NCI-H510A treated with DMSO at 0.1 percent for 48 hours (cell line): ENCODE measurements around the gene METAP2.
"Not testable (repeated sequence)": the region's sequence is repeated elsewhere in the genome, so short reads cannot be mapped to it uniquely, and the experiment has no call there.

ENCODE experiments used
- DNase-seq: peaks from one replicate; lab custom pipeline; 2025; lab: John Stamatoyannopoulos, UW

METAP2 gene

GRCh38 chr12:95463050-95463449 lies 10.9 kb upstream of the METAP2 start:
- no peak for DNase-seq

- DNase-seq, result not testable (repeated sequence)
Observed at GRCh38 chr12:95463776-95464175, 10.2 kb upstream of the METAP2 start.

- no peak for DNase-seq
Observed at GRCh38 chr12:95465275-95465674, 8.7 kb upstream of the METAP2 start.

GRCh38 chr12:95470300-95470699 lies 3.7 kb upstream of the METAP2 start:
- no peak for DNase-seq

GRCh38 chr12:95473231-95473883 lies 595 bp upstream of the METAP2 start:
- peak; percentile 70 for DNase-seq

DNA sequence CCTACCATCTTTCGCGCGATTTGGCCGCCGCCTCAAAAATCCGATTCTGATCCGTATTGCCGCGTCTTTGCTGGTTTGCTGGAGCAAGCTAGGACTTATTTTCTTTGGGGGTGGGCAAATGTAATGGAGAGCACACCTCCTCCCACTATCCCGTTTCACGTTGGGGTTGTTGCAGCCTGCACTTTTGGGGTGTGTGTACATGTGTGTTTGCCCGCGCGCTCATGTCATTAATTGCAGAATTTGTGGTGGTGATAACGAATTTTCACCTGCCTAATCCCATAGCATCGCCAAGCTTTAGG lies 657 bp downstream of the METAP2 start:
- no peak for DNase-seq

DNA sequence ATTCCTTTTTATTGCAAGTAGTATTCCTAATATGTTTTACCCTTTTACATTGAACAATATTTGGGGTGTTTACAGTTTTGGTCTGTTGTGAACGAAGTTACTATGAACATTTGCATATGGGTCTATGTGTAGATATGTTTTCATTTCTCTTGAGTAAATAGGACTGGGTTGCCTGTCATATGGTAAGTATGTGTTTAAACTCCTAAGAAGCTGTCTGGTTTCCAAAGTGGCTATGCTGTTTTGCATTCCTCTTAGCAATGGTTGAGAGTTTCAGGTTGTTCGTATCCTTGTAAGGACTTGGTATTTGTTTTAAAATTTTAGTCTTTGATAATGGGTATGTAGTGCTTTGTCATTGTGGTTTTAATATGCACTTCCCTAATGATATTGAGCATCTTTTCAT lies 6.3 kb downstream of the METAP2 start:
- DNase-seq, result no peak

DNA sequence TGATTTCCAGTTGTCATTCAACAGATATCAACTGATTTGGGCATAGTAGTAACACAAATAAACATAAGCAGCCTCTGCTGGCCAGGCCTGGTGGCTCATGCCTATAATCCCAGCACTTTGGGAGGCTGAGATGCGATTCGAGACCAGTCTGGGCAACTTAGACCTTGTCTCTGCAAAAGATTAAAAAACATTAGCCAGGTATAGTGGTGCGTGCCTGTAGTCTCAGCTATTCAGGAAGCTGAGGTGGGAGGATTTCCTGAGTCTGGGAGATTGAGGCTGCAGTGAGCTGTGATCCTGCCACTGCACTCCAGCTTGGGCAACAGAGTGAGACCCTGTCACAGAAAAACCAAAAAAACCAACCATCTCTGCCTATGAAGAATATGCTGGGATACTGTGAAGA lies 7.1 kb downstream of the METAP2 start:
- DNase-seq, result no peak

DNA sequence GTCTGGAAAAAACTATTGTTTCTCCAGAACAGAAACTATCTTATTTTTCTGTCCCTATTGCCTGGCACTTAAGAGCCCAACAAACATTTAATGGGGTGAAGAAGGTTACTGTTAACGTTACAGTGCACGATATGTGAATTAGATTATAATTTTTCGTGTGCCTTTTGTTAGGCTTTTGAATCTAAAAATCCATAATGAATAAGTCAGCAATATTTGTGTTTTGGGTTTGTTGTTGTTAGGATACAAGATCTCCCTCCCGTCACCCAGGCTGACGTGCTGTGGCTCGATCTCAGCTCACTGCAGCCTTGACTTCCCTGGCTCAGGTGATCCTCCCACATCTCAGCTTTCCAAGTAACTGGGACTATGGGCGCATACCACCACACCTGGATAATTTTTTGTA lies 7.9 kb downstream of the METAP2 start:
- no peak for DNase-seq

- DNase-seq, result not testable (repeated sequence)
Observed at GRCh38 chr12:95482564-95482963, 8.6 kb downstream of the METAP2 start.

DNA sequence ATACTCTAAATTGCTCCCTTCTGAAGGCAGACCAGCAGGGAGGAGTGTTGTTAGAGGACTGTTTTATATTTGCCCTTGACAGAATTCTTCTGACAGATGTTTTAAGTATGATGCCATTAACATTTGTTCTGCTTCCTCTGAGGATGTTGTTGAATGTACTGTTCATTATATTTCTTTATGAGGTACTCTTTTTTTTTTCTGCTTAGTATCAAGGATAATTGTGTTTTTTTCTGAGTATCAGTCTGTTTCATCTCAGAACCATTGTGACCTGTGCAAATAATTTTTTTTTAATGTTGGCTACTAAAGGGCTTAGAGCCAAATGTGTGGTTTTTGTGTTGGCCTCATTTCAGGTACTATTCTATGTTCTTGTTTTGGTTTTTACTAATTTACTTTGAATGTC lies 10.6 kb downstream of the METAP2 start:
- DNase-seq, result no peak

DNA sequence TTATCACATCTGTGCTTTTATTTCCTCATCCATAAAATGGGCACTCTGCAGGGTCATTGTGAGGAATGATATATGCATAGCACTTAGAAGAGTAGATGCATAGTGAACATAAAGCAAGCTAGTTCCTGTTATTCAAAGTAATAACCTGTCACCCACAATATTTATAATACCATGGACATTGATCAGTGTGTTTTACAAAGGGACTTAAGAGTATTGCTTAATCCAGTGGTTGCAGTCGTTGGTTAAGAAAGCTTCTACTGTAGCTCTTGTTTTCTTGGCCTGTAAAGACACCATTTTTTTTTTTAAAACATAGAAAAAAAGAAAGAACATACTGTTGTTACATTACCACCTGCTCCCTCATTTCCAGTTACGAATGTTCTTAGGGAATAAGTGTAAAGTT lies 13.1 kb downstream of the METAP2 start:
- DNase-seq, result no peak

GRCh38 chr12:95492462-95492861 lies 18.5 kb downstream of the METAP2 start:
- DNase-seq, result no peak

DNA sequence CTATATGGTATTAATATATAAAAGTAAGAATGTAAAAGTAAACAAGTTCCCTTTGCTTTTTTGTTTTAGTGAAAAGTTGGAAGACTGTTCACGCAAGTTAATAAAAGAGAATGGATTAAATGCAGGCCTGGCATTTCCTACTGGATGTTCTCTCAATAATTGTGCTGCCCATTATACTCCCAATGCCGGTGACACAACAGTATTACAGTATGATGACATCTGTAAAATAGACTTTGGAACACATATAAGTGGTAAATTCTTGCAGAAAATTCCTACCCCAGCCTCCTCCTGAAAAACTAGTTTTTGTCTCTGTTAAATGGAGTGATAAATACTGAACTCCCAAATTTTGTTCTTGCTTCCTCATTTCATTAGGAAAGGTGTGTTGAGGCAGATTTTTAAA lies 20.9 kb downstream of the METAP2 start:
- DNase-seq, result no peak

GRCh38 chr12:95495433-95495832 lies 21.5 kb downstream of the METAP2 start:
- DNase-seq, result no peak

DNA sequence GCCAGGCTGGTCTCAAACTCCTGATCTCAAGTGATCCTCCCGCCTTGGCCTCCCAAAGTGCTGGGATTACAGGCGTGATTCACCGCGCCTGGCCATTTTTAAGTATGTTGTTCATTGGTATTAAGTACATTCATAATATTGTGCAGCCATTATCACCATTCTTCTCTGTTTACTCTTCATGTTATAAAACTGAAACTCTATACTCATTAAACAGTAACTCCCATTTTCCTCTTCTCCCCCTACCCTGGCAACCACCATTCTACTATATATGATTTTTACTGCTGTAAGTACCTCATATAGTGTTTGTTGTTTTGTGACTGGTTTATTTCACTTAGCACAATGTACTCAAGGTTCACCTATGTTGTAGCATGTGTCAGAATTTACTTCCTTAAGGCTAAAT lies 23.1 kb downstream of the METAP2 start:
- peak; percentile 91 for DNase-seq

- DNase-seq, result no peak
Observed at GRCh38 chr12:95498968-95499367, 25.0 kb downstream of the METAP2 start.

DNA sequence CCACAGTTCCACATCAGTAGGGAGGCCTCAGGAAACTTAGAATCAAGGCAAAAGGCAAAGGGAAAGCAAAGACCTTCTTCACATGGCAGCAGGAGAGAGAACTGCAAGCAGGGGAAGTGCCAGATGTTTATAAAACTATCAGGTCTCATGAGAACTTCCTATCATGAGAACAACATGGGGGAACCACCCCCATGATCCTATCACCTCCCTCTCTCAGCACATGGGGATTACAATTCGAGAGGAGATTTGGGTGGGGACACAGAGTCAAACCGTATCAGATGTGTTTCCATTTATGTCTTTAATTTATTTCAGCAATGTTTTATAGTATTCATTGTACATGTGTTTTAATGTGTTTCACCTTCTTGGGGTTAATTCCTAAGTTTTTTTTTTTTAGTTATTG lies 25.8 kb downstream of the METAP2 start:
- no peak for DNase-seq

DNA sequence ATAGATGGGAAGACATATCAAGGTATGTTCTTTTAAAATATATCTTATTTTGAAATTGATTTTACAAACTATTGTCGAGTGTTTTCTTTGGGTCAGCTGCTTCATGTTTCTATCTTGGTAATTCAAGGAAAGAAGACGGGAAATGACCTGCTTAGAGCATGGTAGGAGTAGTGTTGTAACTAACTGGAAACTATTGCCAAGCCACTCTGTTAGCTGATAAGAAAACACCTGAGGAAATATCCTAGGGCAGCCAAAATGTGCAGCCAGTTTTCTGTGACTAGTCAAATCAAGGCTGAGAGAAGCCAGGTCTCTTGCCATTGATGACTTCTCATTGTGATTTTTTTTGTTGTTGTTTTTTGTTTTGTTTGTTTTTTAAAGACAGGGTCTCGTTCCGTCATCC lies 30.2 kb downstream of the METAP2 start:
- DNase-seq, result no peak

GRCh38 chr12:95505039-95505438 lies 31.1 kb downstream of the METAP2 start:
- no peak for DNase-seq

- no peak for DNase-seq
Observed at GRCh38 chr12:95506707-95507523, 33.0 kb downstream of the METAP2 start.

GRCh38 chr12:95509300-95509699 lies 35.3 kb downstream of the METAP2 start:
- no peak for DNase-seq

DNA sequence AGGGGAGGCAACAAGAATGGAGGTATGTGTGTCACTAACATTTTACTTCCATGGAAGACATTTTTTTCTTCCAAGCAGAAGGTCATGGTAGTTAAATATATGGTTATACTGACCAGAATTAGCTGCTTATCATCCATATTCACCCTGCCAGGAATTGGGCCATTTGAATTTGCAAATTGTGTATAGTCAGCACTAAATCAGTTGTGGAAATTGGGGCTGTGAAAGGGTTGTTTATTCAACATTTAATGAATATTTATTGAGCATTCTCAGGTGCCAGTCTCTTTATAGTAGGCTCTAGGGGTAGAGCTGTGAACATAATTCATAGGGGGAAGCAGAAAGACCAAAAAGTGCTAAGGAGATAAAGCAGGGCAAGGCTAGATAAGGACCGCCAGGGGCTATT lies 38.0 kb downstream of the METAP2 start:
- no peak for DNase-seq

DNA sequence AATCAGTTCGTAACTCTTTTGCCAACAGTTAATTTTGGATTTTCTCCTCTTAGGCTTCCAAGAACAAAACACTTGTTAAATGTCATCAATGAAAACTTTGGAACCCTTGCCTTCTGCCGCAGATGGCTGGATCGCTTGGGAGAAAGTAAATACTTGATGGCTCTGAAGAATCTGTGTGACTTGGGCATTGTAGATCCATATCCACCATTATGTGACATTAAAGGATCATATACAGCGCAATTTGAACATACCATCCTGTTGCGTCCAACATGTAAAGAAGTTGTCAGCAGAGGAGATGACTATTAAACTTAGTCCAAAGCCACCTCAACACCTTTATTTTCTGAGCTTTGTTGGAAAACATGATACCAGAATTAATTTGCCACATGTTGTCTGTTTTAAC lies 39.6 kb downstream of the METAP2 start:
- no peak for DNase-seq
